HepG2 (cell line): ENCODE data around the gene AGAP1. TPM values are rescaled to one million over a fixed set of nuclear protein-coding genes. Genes with fewer than 3 reads are reported as not detected.

ENCODE experiments used
- CAMTA2 ChIP-seq: sonication (generic); formaldehyde crosslinking; IDR thresholded peaks from 2 replicates; pipeline ENCODE4 v1.4.0; 2020; ENCODE audit warnings: mild to moderate bottlenecking, missing genetic modification reagents, borderline replicate concordance
- CEBPG ChIP-seq: IDR thresholded peaks from 2 replicates; pipeline ENCODE4 v1.6.1; 2016
- GABPB1 ChIP-seq: IDR thresholded peaks from 2 replicates; pipeline ENCODE4 v1.6.1; 2016; ENCODE audit warnings: mild to moderate bottlenecking, missing genetic modification reagents, moderate library complexity, missing compliant biosample characterization
- HNF4A ChIP-seq: sonication (generic); formaldehyde crosslinking; IDR thresholded peaks from 2 replicates; pipeline ENCODE4 v1.4.0; 2020; ENCODE audit warnings: missing genetic modification reagents
- HOXA3 ChIP-seq: sonication (generic); formaldehyde crosslinking; IDR thresholded peaks from 2 replicates; pipeline ENCODE4 v1.5.0; 2020; ENCODE audit warnings: missing genetic modification reagents
- KDM5B ChIP-seq: sonication (generic); formaldehyde crosslinking; IDR thresholded peaks from 2 replicates; pipeline ENCODE4 v1.4.0; 2020; ENCODE audit warnings: missing genetic modification reagents, mild to moderate bottlenecking, borderline replicate concordance
- MAFK ChIP-seq, 2 experiments: IDR thresholded peaks in 1 of 2; conservative IDR thresholded peaks in 1 of 2; 2 replicates each; pipeline ENCODE4 v1.6.1; 2011; ENCODE audit warnings: improper control_type of control experiment in 2 of 2, low read length in 2 of 2
- MXD1 ChIP-seq: sonication (generic); formaldehyde crosslinking; IDR thresholded peaks from 2 replicates; pipeline ENCODE4 v1.4.0; 2020; ENCODE audit warnings: mild to moderate bottlenecking, missing genetic modification reagents
- NAIF1 ChIP-seq: sonication (generic); formaldehyde crosslinking; IDR thresholded peaks from 2 replicates; pipeline ENCODE4 v1.5.0; 2020; ENCODE audit warnings: mild to moderate bottlenecking, missing genetic modification reagents, borderline replicate concordance
- POGK ChIP-seq: sonication (generic); formaldehyde crosslinking; conservative IDR thresholded peaks from 2 replicates; pipeline ENCODE4 v1.8.0; 2022; ENCODE audit warnings: mild to moderate bottlenecking, moderate library complexity, missing genetic modification reagents
- PRDM4 ChIP-seq: sonication (generic); formaldehyde crosslinking; IDR thresholded peaks from 2 replicates; pipeline ENCODE4 v1.9.0; 2021; ENCODE audit warnings: missing genetic modification reagents, borderline replicate concordance
- PREB ChIP-seq: sonication (generic); formaldehyde crosslinking; IDR thresholded peaks from 2 replicates; pipeline ENCODE4 v1.4.0; 2020; ENCODE audit warnings: missing genetic modification reagents
- SYNCRIP ChIP-seq: fragments of 200-400 bp; formaldehyde crosslinking; IDR thresholded peaks from 2 replicates; pipeline ENCODE4 v1.6.1; 2018; ENCODE audit warnings: mild to moderate bottlenecking, low read depth, low read length; ENCODE audit not compliant: insufficient read depth
- TCF12 ChIP-seq, 2 experiments: fragments of 450-650 bp in 1 of 2; sonication (generic) in 1 of 2; formaldehyde crosslinking in 1 of 2; IDR thresholded peaks; 2 replicates each; pipeline versions ENCODE4 v1.6.1 to v1.8.0; 2017 to 2022; ENCODE audit warnings: antibody characterized with exemption in 1 of 2, mild to moderate bottlenecking in 1 of 2, missing genetic modification reagents in 1 of 2, moderate library complexity in 1 of 2
- THAP11 ChIP-seq: IDR thresholded peaks from 2 replicates; pipeline ENCODE4 v1.6.1; 2016; ENCODE audit warnings: missing biosample characterization, missing genetic modification reagents
- ZBTB25 ChIP-seq: IDR thresholded peaks from 2 replicates; pipeline ENCODE4 v1.6.1; 2018; ENCODE audit warnings: missing genetic modification reagents
- ZBTB42 ChIP-seq: sonication (generic); formaldehyde crosslinking; IDR thresholded peaks from 2 replicates; pipeline ENCODE4 v1.5.0; 2020; ENCODE audit warnings: mild to moderate bottlenecking, missing genetic modification reagents
- ZNF510 ChIP-seq: sonication (generic); formaldehyde crosslinking; IDR thresholded peaks from 2 replicates; pipeline ENCODE4 v1.4.0; 2020; ENCODE audit warnings: low read depth, mild to moderate bottlenecking, missing genetic modification reagents
- ZNF75D ChIP-seq: sonication (generic); formaldehyde crosslinking; IDR thresholded peaks from 2 replicates; pipeline ENCODE4 v1.8.1; 2023; ENCODE audit warnings: missing genetic modification reagents, mild to moderate bottlenecking, borderline replicate concordance
- ZNF777 ChIP-seq: sonication (generic); formaldehyde crosslinking; IDR thresholded peaks from 2 replicates; pipeline ENCODE4 v1.4.0; 2020; ENCODE audit warnings: missing genetic modification reagents
- ZNF781 ChIP-seq: sonication (generic); formaldehyde crosslinking; IDR thresholded peaks from 2 replicates; pipeline ENCODE4 v1.5.1; 2020; ENCODE audit warnings: borderline replicate concordance, mild to moderate bottlenecking, missing genetic modification reagents; ENCODE audit errors: not compliant biosample characterization
- ZNF782 ChIP-seq: sonication (generic); formaldehyde crosslinking; IDR thresholded peaks from 2 replicates; pipeline ENCODE4 v1.4.0; 2020; ENCODE audit warnings: missing genetic modification reagents, mild to moderate bottlenecking, borderline replicate concordance
- polyA plus RNA-seq, 8 experiments: library from polyadenylated mRNA; depleted of rRNA in 3 of 8; stranded (reverse) in 7 of 8; unstranded in 1 of 8; fragments of >200 nt; fragmentation: Illumina TruSeq in 4 of 8; extraction: Trizol in 4 of 8; gene quantifications; 2 replicates each; pipeline versions ENCODE4 v1.2.1 to v1.2.3, GENCODE V29; 2011 to 2016; ENCODE audit warnings: low read depth in 4 of 8, missing spikeins in 1 of 8, mixed read lengths in 1 of 8; ENCODE audit not compliant: insufficient read depth in 1 of 8
- total RNA-seq, 5 experiments: library from RNA; depleted of rRNA; stranded (reverse); fragments of >200 nt; fragmentation: Illumina TruSeq; extraction: Trizol; gene quantifications; 2 replicates each; pipeline ENCODE4 v1.2.3, GENCODE V29; 2016; ENCODE audit warnings: low read depth in 1 of 5

Gene AGAP1
- total and polyA plus RNA-seq, 2 of the 13 experiments (the other 11 are each of a cell fraction or from before 2014, with no cell fraction given), result 21.2 to 32.7 TPM

- TF ChIP-seq KDM5B (CRISPR knock-in tag) (no peak), MAFK (conservative IDR thresholded peaks at IDR 0.05 in 1 of 2, IDR thresholded peaks at IDR 0.05 in 1 of 2; ENCODE audit: low read length in 2 of 2) (no peak), CEBPG (CRISPR knock-in tag) (peak; percentile 62), ZNF510 (CRISPR knock-in tag) (no peak), HOXA3 (CRISPR knock-in tag) (peak; percentile 72), THAP11 (peak; percentile 96), TCF12 (IDR thresholded peaks at IDR 0.05) (no peak), TCF12 (CRISPR knock-in tag; IDR thresholded peaks at IDR 0.05) (no peak), SYNCRIP (no peak), ZNF781 (CRISPR knock-in tag) (no peak), HNF4A (no peak), ZBTB25 (CRISPR knock-in tag) (no peak), CAMTA2 (CRISPR knock-in tag) (no peak), NAIF1 (CRISPR knock-in tag) (no peak), ZNF75D (CRISPR knock-in tag) (no peak), ZNF782 (CRISPR knock-in tag) (no peak), PRDM4 (CRISPR knock-in tag) (no peak), ZNF777 (no peak), MXD1 (no peak), GABPB1 (peak; percentile 88), PREB (CRISPR knock-in tag) (no peak), ZBTB42 (CRISPR knock-in tag) (no peak), POGK (CRISPR knock-in tag) (no peak)
Measured at GRCh38 chr2:235493775-235494715, at the start of gene AGAP1 (continued).
